Measurements from ENCODE around the gene FCER2. TPM values are rescaled to one million over a fixed set of nuclear protein-coding genes. Genes with fewer than 3 reads are reported as not detected.

Gene FCER2
- polyA plus RNA-seq, 1 experiment = not detected

DNA sequence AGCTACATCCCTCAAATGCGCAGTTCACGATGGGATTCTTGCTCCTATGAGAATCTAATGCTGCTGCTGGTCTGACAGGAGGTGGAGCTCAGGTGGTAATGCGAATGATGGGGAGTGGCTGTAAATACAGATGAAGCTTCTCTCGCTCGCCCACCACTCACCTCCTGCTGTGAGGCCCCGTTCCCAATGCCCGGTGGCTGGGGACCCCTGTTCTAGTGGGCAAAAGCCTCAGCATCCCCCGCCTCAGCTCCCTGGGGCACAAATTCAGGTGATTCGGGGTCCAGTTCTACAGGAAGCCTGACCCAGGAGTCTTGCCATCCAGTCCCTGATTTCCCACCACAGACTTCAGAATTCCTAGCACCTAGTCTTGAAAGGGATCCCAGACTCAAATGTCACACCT, 29.4 kb downstream of the FCER2 start:
- CTCF ChIA-PET = interaction anchor here (2.9 kb wide), 1 partner anchor 8 kb away, joined by 15 read pairs; the partner anchor contains the start of gene TRAPPC5
- H3K9me3 ChIP-seq (ENCODE audit: control insufficient read depth, insufficient read depth, low read length) = peaks cover 6% of the 10 kb centered on the region
- H3K27ac ChIP-seq (ENCODE audit: low read depth, low read length) = no peak overlapping the region
- H3K27me3 ChIP-seq (ENCODE audit: control insufficient read depth, insufficient read depth, low read length) = peaks cover 12% of the 10 kb centered on the region
- TF ChIP-seq, protein P1, sequence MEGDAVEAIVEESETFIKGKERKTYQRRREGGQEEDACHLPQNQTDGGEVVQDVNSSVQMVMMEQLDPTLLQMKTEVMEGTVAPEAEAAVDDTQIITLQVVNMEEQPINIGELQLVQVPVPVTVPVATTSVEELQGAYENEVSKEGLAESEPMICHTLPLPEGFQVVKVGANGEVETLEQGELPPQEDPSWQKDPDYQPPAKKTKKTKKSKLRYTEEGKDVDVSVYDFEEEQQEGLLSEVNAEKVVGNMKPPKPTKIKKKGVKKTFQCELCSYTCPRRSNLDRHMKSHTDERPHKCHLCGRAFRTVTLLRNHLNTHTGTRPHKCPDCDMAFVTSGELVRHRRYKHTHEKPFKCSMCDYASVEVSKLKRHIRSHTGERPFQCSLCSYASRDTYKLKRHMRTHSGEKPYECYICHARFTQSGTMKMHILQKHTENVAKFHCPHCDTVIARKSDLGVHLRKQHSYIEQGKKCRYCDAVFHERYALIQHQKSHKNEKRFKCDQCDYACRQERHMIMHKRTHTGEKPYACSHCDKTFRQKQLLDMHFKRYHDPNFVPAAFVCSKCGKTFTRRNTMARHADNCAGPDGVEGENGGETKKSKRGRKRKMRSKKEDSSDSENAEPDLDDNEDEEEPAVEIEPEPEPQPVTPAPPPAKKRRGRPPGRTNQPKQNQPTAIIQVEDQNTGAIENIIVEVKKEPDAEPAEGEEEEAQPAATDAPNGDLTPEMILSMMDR (IDR thresholded peaks at IDR 0.05; ENCODE audit: low read depth, low read length) = no peak
- DNase-seq (ENCODE audit: low read depth, low spot score) = no peak
- POLR2A ChIA-PET = no interaction called here
- no peak overlapping the region for H3K4me3 ChIP-seq (ENCODE audit: low read depth, low read length)

DNA sequence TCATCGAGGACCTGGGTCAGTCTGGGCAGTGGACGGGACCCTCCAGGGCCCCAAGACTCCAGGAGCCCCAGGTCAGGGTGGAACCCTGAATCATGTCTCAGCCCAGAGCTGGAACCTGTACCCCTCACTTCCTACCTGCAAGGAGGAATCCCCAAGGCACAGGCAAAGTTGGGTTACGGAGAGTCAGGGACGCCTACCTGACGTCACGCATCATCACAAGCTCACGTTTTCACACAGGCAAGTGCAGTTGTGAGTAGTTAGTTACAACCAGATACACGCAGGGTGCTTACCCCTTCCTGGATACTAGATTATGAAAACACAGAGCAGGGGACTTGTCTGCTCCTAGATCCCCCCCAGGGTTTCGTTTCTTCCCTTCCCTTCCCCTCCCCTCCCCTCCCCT, 31.1 kb downstream of the FCER2 start:
- ChIA-PET CTCF (interaction anchor here (2.9 kb wide), 1 partner anchor 10 kb away, joined by 15 read pairs; the partner anchor contains the start of gene TRAPPC5), POLR2A (no interaction called here)
- Histone ChIP-seq H3K9me3 (ENCODE audit: control insufficient read depth, insufficient read depth, low read length) (peaks cover 6% of the 10 kb centered on the region), H3K4me3 (ENCODE audit: low read depth, low read length) (no peak overlapping the region), H3K27me3 (ENCODE audit: control insufficient read depth, insufficient read depth, low read length) (peaks cover 15% of the 10 kb centered on the region), H3K27ac (ENCODE audit: low read depth, low read length) (no peak overlapping the region)
- no peak for DNase-seq (ENCODE audit: low read depth, low spot score)
- TF ChIP-seq, protein P1 (IDR thresholded peaks at IDR 0.05; ENCODE audit: low read depth, low read length) = no peak

DNA sequence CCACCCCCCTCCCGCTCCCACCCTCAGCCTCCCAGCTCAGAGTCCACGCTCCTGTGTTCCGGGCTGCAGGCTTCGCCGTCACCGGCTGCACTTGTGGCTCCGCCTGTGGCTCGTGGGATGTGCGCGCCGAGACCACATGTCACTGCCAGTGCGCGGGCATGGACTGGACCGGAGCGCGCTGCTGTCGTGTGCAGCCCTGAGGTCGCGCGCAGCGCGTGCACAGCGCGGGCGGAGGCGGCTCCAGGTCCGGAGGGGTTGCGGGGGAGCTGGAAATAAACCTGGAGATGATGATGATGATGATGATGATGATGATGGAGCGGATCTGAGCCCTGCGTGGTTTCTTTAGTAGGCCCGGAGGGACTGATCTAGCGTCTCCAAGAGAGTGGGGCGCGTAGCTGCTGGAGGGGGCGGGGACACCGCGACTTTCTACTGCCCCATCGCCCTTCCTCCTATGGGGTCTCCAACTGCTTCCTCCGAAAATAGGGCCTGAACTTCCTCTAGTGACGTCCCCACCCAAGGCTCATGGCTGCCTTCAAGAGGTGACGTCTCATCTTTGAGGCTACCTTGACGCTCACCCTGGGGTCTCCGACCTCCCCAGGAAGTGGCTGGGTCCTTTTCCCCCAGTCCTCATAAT, 31.7 kb downstream of the FCER2 start:
- POLR2A ChIA-PET = no interaction called here
- Histone ChIP-seq H3K4me3 (ENCODE audit: low read depth, low read length) (no peak overlapping the region), H3K27me3 (ENCODE audit: control insufficient read depth, insufficient read depth, low read length) (peaks cover 18% of the 10 kb centered on the region), H3K9me3 (ENCODE audit: control insufficient read depth, insufficient read depth, low read length) (peaks cover 6% of the 10 kb centered on the region), H3K27ac (ENCODE audit: low read depth, low read length) (no peak overlapping the region)
- TF ChIP-seq, protein P1 (IDR thresholded peaks at IDR 0.05; ENCODE audit: low read depth, low read length) = no peak
- CTCF ChIA-PET = interaction anchor here (2.9 kb wide), 1 partner anchor 10 kb away, joined by 15 read pairs; the partner anchor contains the start of gene TRAPPC5
- no peak for DNase-seq (ENCODE audit: low read depth, low spot score)

DNA sequence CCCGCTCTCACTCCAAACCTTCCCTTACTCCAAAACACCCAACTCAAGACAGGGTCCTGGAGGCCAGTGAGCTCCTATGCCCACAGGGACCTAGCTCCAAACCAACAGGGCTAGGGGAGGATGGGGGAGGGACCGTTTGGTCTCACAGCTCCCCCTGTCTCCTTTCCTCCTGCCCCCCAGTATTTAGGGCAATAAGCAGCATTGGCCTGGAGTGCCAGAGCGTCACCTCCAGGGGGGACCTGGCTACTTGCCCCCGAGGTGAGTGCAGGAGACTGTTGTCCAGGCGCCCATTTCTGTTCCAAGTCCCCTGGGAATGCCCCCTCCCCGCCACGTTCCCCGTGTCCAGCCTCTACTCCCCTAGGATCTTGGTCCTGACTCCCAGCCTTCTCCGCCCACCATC, 32.3 kb downstream of the FCER2 start:
- no peak for DNase-seq (ENCODE audit: low read depth, low spot score)
- TF ChIP-seq, protein P1 (IDR thresholded peaks at IDR 0.05; ENCODE audit: low read depth, low read length) = no peak
- CTCF ChIA-PET = no interaction called here
- POLR2A ChIA-PET = no interaction called here
- H3K4me3 ChIP-seq (ENCODE audit: low read depth, low read length) = no peak overlapping the region
- H3K27ac ChIP-seq (ENCODE audit: low read depth, low read length) = no peak overlapping the region
- peaks cover 6% of the 10 kb centered on the region for H3K9me3 ChIP-seq (ENCODE audit: control insufficient read depth, insufficient read depth, low read length)
- H3K27me3 ChIP-seq (ENCODE audit: control insufficient read depth, insufficient read depth, low read length) = peaks cover 18% of the 10 kb centered on the region

DNA sequence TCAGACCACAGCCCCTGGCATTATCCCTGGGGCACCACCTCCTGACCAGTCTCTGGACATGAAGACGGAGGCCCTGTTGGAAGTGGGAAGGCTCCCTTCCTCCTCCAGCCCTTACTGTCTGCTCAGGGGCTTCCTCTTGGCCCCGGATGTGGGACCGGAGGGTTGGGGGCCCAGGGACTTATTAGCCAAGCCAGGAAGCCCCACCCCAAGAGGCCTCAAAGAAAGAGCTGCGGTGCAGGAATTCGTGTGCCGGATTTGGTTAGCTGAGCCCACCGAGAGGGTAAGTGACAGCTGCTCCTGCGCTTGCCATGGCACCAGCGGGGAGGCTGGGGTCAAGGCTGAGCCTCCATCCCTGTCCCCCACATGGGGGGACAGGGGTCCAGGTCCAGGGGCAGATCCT, 33.1 kb downstream of the FCER2 start, which contains the start of gene RETN:
Gene RETN (plus strand): TSS at position 208 of the 400 bp plus-strand sequence. CDS start 278 bp downstream, outside the sequence.
- ChIA-PET POLR2A (no interaction called here), CTCF (interaction anchor here (0.9 kb wide), 1 partner anchor 12 kb away, joined by 4 read pairs; the partner anchor contains the start of gene TRAPPC5)
- TF ChIP-seq, protein P1 (IDR thresholded peaks at IDR 0.05; ENCODE audit: low read depth, low read length) = no peak
- no peak within 1 kb of the TSS for H3K4me3 ChIP-seq (ENCODE audit: low read depth, low read length)
- no peak for DNase-seq (ENCODE audit: low read depth, low spot score)
- H3K27me3 ChIP-seq (ENCODE audit: control insufficient read depth, insufficient read depth, low read length) = peaks cover 18% of the 10 kb centered on the region
- peaks cover under 1% of the 10 kb centered on the region; the same call in 1 of the 2 replicates for H3K9me3 ChIP-seq (ENCODE audit: control insufficient read depth, insufficient read depth, low read length)
- no peak within 1 kb of the TSS for H3K27ac ChIP-seq (ENCODE audit: low read depth, low read length)
